AG04450 (cell line): Measurements from ENCODE around the gene SRPK2. TPM values are rescaled to one million over a fixed set of nuclear protein-coding genes. Genes with fewer than 3 reads are reported as not detected.

Source experiments
- CTCF ChIA-PET: fragments of 300-600, 350-600 bp; formaldehyde crosslinking; extraction: SDS; loops from one replicate; lab custom pipeline; 2022; ENCODE audit warnings: antibody characterized with exemption, inconsistent platforms; lab: Charles Lee
- POLR2A ChIA-PET: fragments of 350-600 bp; formaldehyde crosslinking; extraction: SDS; loops from one replicate; lab custom pipeline; 2021; ENCODE audit warnings: antibody characterized with exemption, inconsistent platforms; lab: Yijun Ruan, JAX
- DNase-seq: peaks from one replicate; pipeline ENCODE4 v3.0.0-alpha.2; 2011; ENCODE audit warnings: low read depth, low spot score
- H3K27ac ChIP-seq: one replicate; pipeline ENCODE4 v1.5.1; 2012; ENCODE audit warnings: low read depth, low read length, control low read depth
- H3K27me3 ChIP-seq: one replicate; pipeline ENCODE4 v1.6.0; 2012; ENCODE audit warnings: low read length; ENCODE audit not compliant: control insufficient read depth, insufficient read depth
- H3K4me3 ChIP-seq: 2 replicates; pipeline ENCODE4 v1.5.1; 2011; ENCODE audit warnings: mild to moderate bottlenecking, low read depth, low read length, control low read depth
- H3K9me3 ChIP-seq: 2 replicates; pipeline ENCODE4 v1.5.1; 2012; ENCODE audit warnings: low read length; ENCODE audit not compliant: control insufficient read depth, insufficient read depth
- polyA plus RNA-seq: library from polyadenylated mRNA; depleted of rRNA; stranded (reverse); fragments of >200 nt; gene quantifications from 2 replicates; pipeline ENCODE4 v1.2.3, GENCODE V29; 2011
- TF ChIP-seq, protein P1 (sequence below): IDR thresholded peaks from 2 replicates; pipeline ENCODE4 v1.5.1; 2011; ENCODE audit warnings: low read depth, low read length, control low read depth, inconsistent platforms

The SRPK2 gene
- polyA plus RNA-seq, 1 experiment, result 22.4 TPM

DNA sequence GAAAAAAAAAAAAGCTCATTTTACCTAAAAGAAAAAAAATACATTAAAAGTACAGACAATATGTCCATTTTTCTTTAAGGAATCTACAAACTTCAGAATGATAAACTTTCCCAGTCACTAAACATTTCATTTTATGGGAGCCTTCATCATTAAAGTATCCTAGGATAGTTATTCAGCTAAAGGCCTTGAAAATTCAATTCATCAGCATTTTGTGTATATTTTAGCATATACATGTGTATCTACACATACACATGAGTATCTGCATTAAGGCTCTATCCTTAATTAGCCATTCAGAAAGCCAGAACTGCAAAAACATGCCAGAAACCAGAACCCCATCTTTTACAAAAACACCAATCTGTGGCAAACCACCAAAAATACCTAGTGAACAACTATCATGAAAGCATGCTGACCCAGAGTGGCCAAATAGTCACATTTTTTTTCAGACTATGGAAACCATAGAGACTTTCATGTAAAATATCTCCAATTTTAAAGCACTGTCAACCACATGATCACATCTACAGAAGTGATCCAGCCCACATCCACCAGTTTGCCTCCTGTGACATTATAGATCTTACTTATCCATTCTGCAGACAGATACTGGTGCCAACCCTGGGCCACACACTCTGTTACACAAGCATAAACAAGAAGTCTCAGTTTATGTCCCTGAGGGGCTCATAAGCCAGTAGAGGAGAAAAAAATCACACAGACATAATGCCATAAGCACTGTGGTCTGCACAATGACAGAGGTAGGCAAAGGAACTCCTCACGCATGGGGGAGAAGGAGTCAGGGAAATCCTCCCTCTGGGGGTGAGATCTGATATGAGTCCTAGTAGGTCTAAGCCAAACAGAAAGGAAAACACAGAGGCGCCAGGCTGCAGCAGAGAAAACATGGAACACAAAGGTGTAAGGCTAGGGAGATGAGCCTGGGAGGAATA lies 79.2 kb downstream of the SRPK2 start:
- POLR2A ChIA-PET, result no interaction called here

DNA sequence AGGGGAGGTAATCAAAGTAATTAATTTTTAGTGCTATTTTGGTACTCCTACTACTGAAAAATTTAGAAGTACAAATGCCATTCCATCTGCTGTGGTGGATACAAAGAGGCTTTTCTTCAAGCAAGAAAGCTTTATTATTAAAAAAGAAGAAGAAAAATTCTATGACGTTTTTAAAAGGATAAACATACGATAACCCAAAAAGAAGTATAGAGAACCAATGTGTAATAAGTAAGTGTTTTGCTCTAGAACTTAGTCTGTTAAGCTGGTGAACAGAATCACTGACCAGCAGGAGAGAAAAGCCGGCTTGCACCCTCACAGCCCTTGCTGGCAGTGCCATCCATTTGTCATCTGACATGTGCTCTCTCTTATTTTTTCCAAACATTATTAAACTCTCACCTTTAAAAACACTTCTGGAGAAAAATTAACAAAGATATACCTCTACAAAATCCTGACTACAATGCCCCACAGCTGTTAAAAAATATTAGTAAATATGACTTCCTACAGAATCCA lies 81.5 kb downstream of the SRPK2 start:
- Histone ChIP-seq H3K9me3 (peaks cover 3% of the 10 kb centered on the region), H3K27ac (no peak overlapping the region), H3K4me3 (no peak overlapping the region), H3K27me3 (no peaks in the 10 kb centered on the region)
- DNase-seq, result no peak
- ChIA-PET POLR2A (no interaction called here), CTCF (no interaction called here)
- TF ChIP-seq, protein P1, sequence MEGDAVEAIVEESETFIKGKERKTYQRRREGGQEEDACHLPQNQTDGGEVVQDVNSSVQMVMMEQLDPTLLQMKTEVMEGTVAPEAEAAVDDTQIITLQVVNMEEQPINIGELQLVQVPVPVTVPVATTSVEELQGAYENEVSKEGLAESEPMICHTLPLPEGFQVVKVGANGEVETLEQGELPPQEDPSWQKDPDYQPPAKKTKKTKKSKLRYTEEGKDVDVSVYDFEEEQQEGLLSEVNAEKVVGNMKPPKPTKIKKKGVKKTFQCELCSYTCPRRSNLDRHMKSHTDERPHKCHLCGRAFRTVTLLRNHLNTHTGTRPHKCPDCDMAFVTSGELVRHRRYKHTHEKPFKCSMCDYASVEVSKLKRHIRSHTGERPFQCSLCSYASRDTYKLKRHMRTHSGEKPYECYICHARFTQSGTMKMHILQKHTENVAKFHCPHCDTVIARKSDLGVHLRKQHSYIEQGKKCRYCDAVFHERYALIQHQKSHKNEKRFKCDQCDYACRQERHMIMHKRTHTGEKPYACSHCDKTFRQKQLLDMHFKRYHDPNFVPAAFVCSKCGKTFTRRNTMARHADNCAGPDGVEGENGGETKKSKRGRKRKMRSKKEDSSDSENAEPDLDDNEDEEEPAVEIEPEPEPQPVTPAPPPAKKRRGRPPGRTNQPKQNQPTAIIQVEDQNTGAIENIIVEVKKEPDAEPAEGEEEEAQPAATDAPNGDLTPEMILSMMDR, result no peak

More for the DNA sequence above, 79.2 kb downstream of the SRPK2 start:
- Histone ChIP-seq H3K27me3 (no peaks in the 10 kb centered on the region), H3K4me3 (no peak overlapping the region), H3K9me3 (no peaks in the 10 kb centered on the region), H3K27ac (no peak overlapping the region)
- CTCF ChIA-PET, result interaction anchor here (0.5 kb wide), 1 partner anchor 224 kb away, joined by 3 read pairs; no protein-coding TSS in a partner anchor
- no peak for DNase-seq
- TF ChIP-seq, protein P1, result no peak

DNA sequence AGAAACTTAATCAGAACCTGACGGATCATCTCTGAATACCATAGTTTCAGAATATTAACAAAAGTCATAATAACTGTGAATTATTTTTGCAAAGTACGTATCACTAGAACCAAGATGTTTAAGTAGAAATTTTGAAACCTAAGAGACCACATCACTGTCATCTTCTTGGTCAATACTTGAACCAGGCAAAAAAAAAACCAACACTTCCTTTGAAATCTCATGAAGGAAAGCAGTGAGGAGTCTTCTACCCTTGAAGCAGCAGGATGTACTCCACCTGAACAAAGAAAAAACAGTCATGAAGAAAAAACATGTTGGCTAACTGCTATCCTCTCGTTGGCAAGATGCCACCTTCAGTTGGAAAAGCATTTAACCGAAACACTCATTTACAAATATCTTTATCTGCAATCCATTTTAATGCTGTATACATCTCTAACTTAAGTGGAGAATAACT lies 82.4 kb downstream of the SRPK2 start:
- TF ChIP-seq, protein P1, result no peak
- no peak overlapping the region for H3K4me3 ChIP-seq
- H3K9me3 ChIP-seq, result peaks cover 3% of the 10 kb centered on the region
- H3K27ac ChIP-seq, result no peak overlapping the region
- ChIA-PET POLR2A (no interaction called here), CTCF (no interaction called here)
- no peaks in the 10 kb centered on the region for H3K27me3 ChIP-seq
- DNase-seq, result no peak

DNA sequence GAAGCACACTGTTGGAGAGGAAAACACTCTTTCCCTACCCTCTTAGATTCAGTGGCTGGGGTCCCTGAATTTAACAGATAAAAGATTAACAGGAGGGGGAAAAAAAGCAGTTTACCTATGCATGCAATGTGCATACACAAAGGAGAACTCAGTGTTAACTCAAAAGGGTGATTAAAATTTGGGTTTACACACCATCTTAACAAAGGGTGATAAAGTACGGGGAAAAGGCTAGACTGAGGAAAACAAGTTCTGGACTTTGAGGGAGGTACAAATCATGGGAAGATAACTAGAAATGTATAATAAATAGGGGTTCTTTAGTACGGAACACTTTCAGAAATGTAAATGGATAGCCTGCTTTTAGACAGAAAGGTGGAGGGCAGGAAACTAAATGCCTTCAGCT lies 83.1 kb downstream of the SRPK2 start:
- no peak overlapping the region for H3K4me3 ChIP-seq
- TF ChIP-seq, protein P1, result no peak
- DNase-seq, result no peak
- CTCF ChIA-PET, result no interaction called here
- H3K27me3 ChIP-seq, result no peaks in the 10 kb centered on the region
- H3K9me3 ChIP-seq, result peaks cover 3% of the 10 kb centered on the region
- H3K27ac ChIP-seq, result no peak overlapping the region
- POLR2A ChIA-PET, result no interaction called here
